ENCODE measurements around the gene UBFD1. TPM values are rescaled to one million over a fixed set of nuclear protein-coding genes. Genes with fewer than 3 reads are reported as not detected.

The UBFD1 gene
- total RNA-seq, 2 experiments from 2014 or later = 51.8 to 54.1 TPM

GRCh38 chr16:23515881-23516280, 41.6 kb upstream of the UBFD1 start:
- ChIA-PET POLR2A (no interaction called here), CTCF (no interaction called here)
- intact Hi-C loops (cut with micrococcal nuclease) = no loop called here
- H3K4me3 Mint-ChIP-seq = no peak overlapping the region
- no peaks in the 10 kb centered on the region for H3K9me3 Mint-ChIP-seq
- no peaks in the 10 kb centered on the region for H3K27me3 Mint-ChIP-seq
- peaks cover 24% of the 10 kb centered on the region for H3K36me3 Mint-ChIP-seq (ENCODE audit: low read depth)
- TF ChIP-seq CTCF (IDR thresholded peaks at IDR 0.05) = no peak
- no peak for ATAC-seq
- peak overlapping the region; percentile 12 for H3K27ac Mint-ChIP-seq
- no peak for DNase-seq
- H3K4me1 Mint-ChIP-seq (ENCODE audit: low read depth) = peaks cover 30% of the 10 kb centered on the region

GRCh38 chr16:23516366-23517137, 41.0 kb upstream of the UBFD1 start:
- no peak for TF ChIP-seq CTCF (IDR thresholded peaks at IDR 0.05)
- Mint-ChIP-seq H3K36me3 (ENCODE audit: low read depth) (peaks cover 28% of the 10 kb centered on the region), H3K4me3 (no peak overlapping the region), H3K27ac (no peak overlapping the region), H3K27me3 (no peaks in the 10 kb centered on the region), H3K9me3 (no peaks in the 10 kb centered on the region), H3K4me1 (ENCODE audit: low read depth) (peaks cover 30% of the 10 kb centered on the region)
- intact Hi-C loops (cut with micrococcal nuclease) = no loop called here
- ChIA-PET POLR2A (interaction anchor here (2.2 kb wide), 1 partner anchor 8 kb away, joined by 6 read pairs; no protein-coding TSS in a partner anchor), CTCF (no interaction called here)
- no peak for ATAC-seq
- DNase-seq = no peak

GRCh38 chr16:23518435-23518891, 39.1 kb upstream of the UBFD1 start:
- DNase-seq (no peak), ATAC-seq (no peak)
- H3K27ac Mint-ChIP-seq = no peak overlapping the region
- no peaks in the 10 kb centered on the region for H3K9me3 Mint-ChIP-seq
- H3K4me3 Mint-ChIP-seq = no peak overlapping the region
- intact Hi-C loops (cut with micrococcal nuclease) = no loop called here
- ChIA-PET CTCF (no interaction called here), POLR2A (interaction anchor here (0.7 to 2.2 kb wide), 2 partner anchors 8 to 10 kb away, joined by 3 to 6 read pairs; no protein-coding TSS in a partner anchor)
- H3K36me3 Mint-ChIP-seq (ENCODE audit: low read depth) = peaks cover 37% of the 10 kb centered on the region
- peaks cover 28% of the 10 kb centered on the region for H3K4me1 Mint-ChIP-seq (ENCODE audit: low read depth)
- H3K27me3 Mint-ChIP-seq = no peaks in the 10 kb centered on the region
- no peak for TF ChIP-seq CTCF (IDR thresholded peaks at IDR 0.05)

- POLR2A ChIA-PET = no interaction called here
- ATAC-seq = no peak
- H3K27ac Mint-ChIP-seq = no peak overlapping the region
- CTCF ChIA-PET = no interaction called here
- H3K36me3 Mint-ChIP-seq (ENCODE audit: low read depth) = peaks cover 37% of the 10 kb centered on the region
- no peak overlapping the region for H3K4me3 Mint-ChIP-seq
- intact Hi-C loops (cut with micrococcal nuclease) = no loop called here
- no peaks in the 10 kb centered on the region for H3K9me3 Mint-ChIP-seq
- no peak for DNase-seq
- H3K27me3 Mint-ChIP-seq = no peaks in the 10 kb centered on the region
- no peak for TF ChIP-seq CTCF (IDR thresholded peaks at IDR 0.05)
- H3K4me1 Mint-ChIP-seq (ENCODE audit: low read depth) = peaks cover 28% of the 10 kb centered on the region
These were observed 38.2 kb upstream of the UBFD1 start for GRCh38 chr16:23519282-23519681.

- ATAC-seq = no peak
These were observed 37.0 kb upstream of the UBFD1 start for GRCh38 chr16:23520500-23520899.

More at GRCh38 chr16:23520500-23520899, 37.0 kb upstream of the UBFD1 start:
- H3K27me3 Mint-ChIP-seq = no peaks in the 10 kb centered on the region
- peaks cover 18% of the 10 kb centered on the region for H3K4me1 Mint-ChIP-seq (ENCODE audit: low read depth)
- CTCF ChIA-PET = interaction anchor here (0.9 kb wide), 1 partner anchor 85 kb away, joined by 3 read pairs; no protein-coding TSS in a partner anchor
- no peak for DNase-seq
- TF ChIP-seq CTCF (IDR thresholded peaks at IDR 0.05) = no peak
- H3K4me3 Mint-ChIP-seq = no peak overlapping the region
- POLR2A ChIA-PET = interaction anchor here (1.1 kb wide), 1 partner anchor 11 kb away, joined by 6 read pairs; no protein-coding TSS in a partner anchor
- H3K36me3 Mint-ChIP-seq (ENCODE audit: low read depth) = peaks cover 41% of the 10 kb centered on the region
- H3K9me3 Mint-ChIP-seq = no peaks in the 10 kb centered on the region
- no peak overlapping the region for H3K27ac Mint-ChIP-seq
- intact Hi-C loops (cut with micrococcal nuclease) = no loop called here

All from activated CD8-positive, alpha-beta T cell treated with anti-CD3 and anti-CD28 coated beads for 36 hours (primary cell).